Transverse colon (tissue), 4 donors: Measurements from ENCODE around the gene PDAP1. TPM values are rescaled to one million over a fixed set of nuclear protein-coding genes. Genes with fewer than 3 reads are reported as not detected.

Experiments
- DNase-seq: peaks from one replicate; pipeline ENCODE4 v3.0.0-alpha.2; 2019
- H3K27ac ChIP-seq, 4 donors: fragments of 200-600 bp; sonication (generic); 2 replicates each; pipeline ENCODE4 v1.5.1; 2016 to 2018; ENCODE audit warnings: inconsistent platforms in 4 of 4
- H3K27me3 ChIP-seq: fragments of 200-600 bp; sonication (generic); 2 replicates; pipeline ENCODE4 v1.5.1; 2017; ENCODE audit warnings: inconsistent platforms
- H3K36me3 ChIP-seq, 4 donors: fragments of 200-600 bp; sonication (generic); 2 replicates each; pipeline ENCODE4 v1.5.1; 2017 to 2019; ENCODE audit warnings: inconsistent platforms in 4 of 4
- H3K4me1 ChIP-seq, 4 donors: fragments of 200-600 bp; sonication (generic); 2 replicates each; pipeline ENCODE4 v1.5.1; 2017 to 2020; ENCODE audit warnings: inconsistent platforms in 4 of 4
- H3K4me3 ChIP-seq, 4 donors: fragments of 200-600 bp; sonication (generic); 1 replicate in 1 of 4; 2 replicates in 3 of 4; pipeline versions ENCODE4 v1.5.1 to v1.6.1; 2017 to 2019; ENCODE audit warnings: inconsistent platforms in 4 of 4
- H3K9me3 ChIP-seq, 2 donors: fragments of 200-600 bp; sonication (generic); 2 replicates each; pipeline ENCODE4 v1.5.1; 2017 to 2019; ENCODE audit warnings: inconsistent platforms in 2 of 2
- EP300 ChIP-seq: sonication (generic); formaldehyde crosslinking; IDR thresholded peaks from one replicate; pipeline ENCODE4 v1.6.1; 2017; ENCODE audit warnings: antibody characterized with exemption, low read depth
- POLR2A ChIP-seq: fragments of 450-650 bp; IDR thresholded peaks from one replicate; pipeline ENCODE4 v1.6.1; 2016; ENCODE audit warnings: antibody characterized with exemption, mild to moderate bottlenecking, moderate library complexity
- POLR2AphosphoS5 ChIP-seq, 3 donors: sonication (generic); formaldehyde crosslinking; IDR thresholded peaks; one replicate each; pipeline ENCODE4 v1.6.1; 2016; ENCODE audit warnings: antibody characterized with exemption in 3 of 3
- WGBS, 2 donors: methylation state at CpG; one replicate each; pipeline ENCODE4 v1.1.5; 2018; ENCODE audit warnings: low coverage in 1 of 2; 5-methylcytosine and 5-hydroxymethylcytosine counted together
- in situ Hi-C, 4 donors: fragments of 200-750 bp; cut with MboI; loops; one replicate each; pipeline versions ENCODE4 v1.15.0 to v1.15.1; 2017; ENCODE audit warnings: low sequenced_read_pairs in 3 of 4, low pct_ligation_motif_present in 1 of 4, low pct_unique_long_range_greater_than_20kb in 1 of 4
- intact Hi-C: fragments of 100-400 bp; cut with DNase I; formaldehyde crosslinking; loops from one replicate; pipeline ENCODE4 v1.15.1; 2023; ENCODE audit warnings: low total_unique reads
- total RNA-seq, 4 donors: library from RNA; depleted of rRNA; stranded (reverse); fragments of >200 nt; gene quantifications; one replicate each; pipeline ENCODE4 v1.1.0, GENCODE V29; 2016
- TF ChIP-seq, protein P1 (sequence below), 5 experiments: fragments of 200-600 bp in 3 of 5; fragments of 450-650 bp in 2 of 5; sonication (generic) in 3 of 5; IDR thresholded peaks; 1 replicate in 2 of 5; 2 replicates in 3 of 5; pipeline ENCODE4 v1.5.1; 2016 to 2017; ENCODE audit warnings: antibody characterized with exemption in 5 of 5, inconsistent platforms in 3 of 5, mild to moderate bottlenecking in 2 of 5, moderate library complexity in 1 of 5

PDAP1 gene
- total RNA-seq, 4 donors from 2014 or later: 27.7 to 54.9 (median 49.9) TPM

DNA sequence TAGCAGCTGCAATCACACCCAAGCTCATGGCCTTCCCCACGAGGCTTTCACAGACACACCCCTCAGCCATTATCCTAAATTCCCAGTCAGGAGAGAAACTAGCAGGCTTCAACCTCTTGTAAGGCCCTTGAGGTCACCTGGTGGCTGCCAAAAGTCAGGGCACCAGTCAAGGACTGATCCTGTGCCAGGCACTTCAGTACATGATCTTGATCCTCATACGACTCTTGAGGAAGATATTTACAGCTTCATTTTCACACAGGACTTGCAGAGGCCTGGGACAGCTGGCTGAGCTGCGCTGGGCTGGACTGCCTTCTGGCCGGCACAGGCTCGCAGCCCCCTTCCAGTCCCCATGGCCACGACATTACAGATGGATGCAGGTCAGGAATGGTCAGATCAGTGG is 8.8 kb downstream of the PDAP1 start:
- WGBS, 2 donors: 80% methylated on average over 6 of the region's 6 CpGs; no CpG with 5 or more reads in 1 of the 2 donors
- in situ Hi-C loops (no loop called here), intact Hi-C loops (no loop called here)
- Histone ChIP-seq H3K36me3 (peaks cover 0 to 33% (median 11%) of the 10 kb centered on the region in 4 donors), H3K4me3 (no peak overlapping the region), H3K4me1 (peaks cover 0 to 4% (median 0%) of the 10 kb centered on the region in 4 donors), H3K27me3 (no peaks in the 10 kb centered on the region), H3K27ac (no peak overlapping the region), H3K9me3 (no peaks in the 10 kb centered on the region)
- no peak for DNase-seq
- TF ChIP-seq, protein P1, sequence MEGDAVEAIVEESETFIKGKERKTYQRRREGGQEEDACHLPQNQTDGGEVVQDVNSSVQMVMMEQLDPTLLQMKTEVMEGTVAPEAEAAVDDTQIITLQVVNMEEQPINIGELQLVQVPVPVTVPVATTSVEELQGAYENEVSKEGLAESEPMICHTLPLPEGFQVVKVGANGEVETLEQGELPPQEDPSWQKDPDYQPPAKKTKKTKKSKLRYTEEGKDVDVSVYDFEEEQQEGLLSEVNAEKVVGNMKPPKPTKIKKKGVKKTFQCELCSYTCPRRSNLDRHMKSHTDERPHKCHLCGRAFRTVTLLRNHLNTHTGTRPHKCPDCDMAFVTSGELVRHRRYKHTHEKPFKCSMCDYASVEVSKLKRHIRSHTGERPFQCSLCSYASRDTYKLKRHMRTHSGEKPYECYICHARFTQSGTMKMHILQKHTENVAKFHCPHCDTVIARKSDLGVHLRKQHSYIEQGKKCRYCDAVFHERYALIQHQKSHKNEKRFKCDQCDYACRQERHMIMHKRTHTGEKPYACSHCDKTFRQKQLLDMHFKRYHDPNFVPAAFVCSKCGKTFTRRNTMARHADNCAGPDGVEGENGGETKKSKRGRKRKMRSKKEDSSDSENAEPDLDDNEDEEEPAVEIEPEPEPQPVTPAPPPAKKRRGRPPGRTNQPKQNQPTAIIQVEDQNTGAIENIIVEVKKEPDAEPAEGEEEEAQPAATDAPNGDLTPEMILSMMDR (IDR thresholded peaks at IDR 0.05): no peak
- no peak for TF ChIP-seq EP300

DNA sequence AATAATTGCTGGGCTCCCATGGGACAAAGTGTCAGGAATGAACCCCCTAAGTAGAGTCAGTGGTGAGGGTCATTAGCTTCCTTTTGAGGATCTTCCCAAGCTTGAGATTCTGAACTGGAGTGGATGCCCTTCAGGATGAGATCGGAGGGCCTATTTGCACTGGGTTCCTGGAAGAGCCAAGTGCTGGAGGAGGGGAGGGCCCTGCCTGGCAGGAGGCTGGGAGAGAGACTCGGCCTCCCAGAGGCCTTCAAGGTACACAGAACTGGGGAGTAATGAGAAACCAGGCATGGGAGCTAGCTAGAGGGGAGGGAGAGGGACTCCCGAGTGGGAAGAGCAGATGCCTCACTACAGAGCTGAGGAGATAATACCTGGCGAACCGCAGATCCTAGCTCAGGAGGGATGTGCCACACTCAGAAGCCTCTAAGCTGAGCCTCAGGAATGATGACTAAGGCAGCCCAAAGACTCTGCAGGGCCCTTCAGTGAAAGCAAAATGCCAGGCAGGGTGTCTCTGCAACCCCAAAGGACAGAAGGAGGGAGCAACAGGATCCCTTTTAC is 9.4 kb downstream of the PDAP1 start:
- H3K4me1 ChIP-seq: peaks cover 0 to 2% (median 0%) of the 10 kb centered on the region in 4 donors
- no peak overlapping the region for H3K4me3 ChIP-seq
- 66 to 76% methylated on average over 4 to 5 of the region's 5 CpGs for WGBS, 2 donors
- no peaks in the 10 kb centered on the region for H3K27me3 ChIP-seq
- no peak overlapping the region for H3K27ac ChIP-seq
- H3K9me3 ChIP-seq: no peaks in the 10 kb centered on the region
- TF ChIP-seq POLR2AphosphoS5 (IDR thresholded peaks at IDR 0.05): no peak
- TF ChIP-seq, protein P1 (IDR thresholded peaks at IDR 0.05): no peak
- no peak for TF ChIP-seq EP300
- TF ChIP-seq POLR2A: no peak
- in situ Hi-C loops (no loop called here), intact Hi-C loops (no loop called here)
- no peak for DNase-seq
- peaks cover 0 to 33% (median 11%) of the 10 kb centered on the region in 4 donors for H3K36me3 ChIP-seq

DNA sequence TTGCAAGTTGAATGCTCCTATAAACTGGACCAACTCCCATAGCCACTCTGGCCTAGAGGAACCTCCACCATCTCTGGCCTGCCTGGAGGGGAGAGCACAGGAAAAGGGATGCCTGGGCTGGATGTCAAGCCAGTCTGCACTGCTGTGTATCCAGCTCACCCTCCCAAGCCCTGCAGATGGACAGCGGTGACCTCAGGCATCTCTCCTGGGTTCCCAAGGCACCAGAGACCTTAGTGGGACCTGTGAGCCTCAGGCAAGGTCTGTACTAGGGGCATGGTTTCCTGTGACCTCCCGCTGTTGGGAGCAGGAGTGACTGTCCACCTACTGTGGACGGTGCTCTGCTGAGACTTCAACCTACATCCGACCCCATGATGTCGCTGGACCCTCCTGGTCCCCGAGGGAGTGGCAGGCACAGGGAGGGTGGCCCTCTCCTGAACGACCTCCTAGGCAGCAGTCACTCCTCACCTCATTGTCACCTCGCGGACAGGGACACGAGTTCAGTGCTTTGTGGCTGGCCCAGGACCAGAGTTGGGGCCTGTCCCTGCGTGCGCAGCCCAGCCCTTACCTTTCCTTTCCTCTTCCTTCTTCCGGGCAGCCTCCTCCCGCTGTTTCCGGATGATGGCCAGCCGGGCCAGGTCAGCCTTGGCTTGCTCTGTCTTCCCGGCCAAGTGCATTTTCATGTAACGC is 11.0 kb downstream of the PDAP1 start:
- Histone ChIP-seq H3K4me1 (peaks cover 9 to 12% (median 11%) of the 10 kb centered on the region in 4 donors), H3K4me3 (no peak overlapping the region), H3K36me3 (peaks cover 0 to 33% (median 8%) of the 10 kb centered on the region in 4 donors), H3K27ac (no peak overlapping the region), H3K27me3 (no peaks in the 10 kb centered on the region), H3K9me3 (no peaks in the 10 kb centered on the region)
- no peak for DNase-seq
- 87 to 100% methylated on average over 1 to 18 of the region's 18 CpGs for WGBS, 2 donors
- in situ Hi-C loops: no loop called here
- intact Hi-C loops: no loop called here
- TF ChIP-seq, protein P1 (IDR thresholded peaks at IDR 0.05): no peak
- TF ChIP-seq POLR2A: no peak
- TF ChIP-seq EP300: no peak
- no peak for TF ChIP-seq POLR2AphosphoS5 (IDR thresholded peaks at IDR 0.05)

DNA sequence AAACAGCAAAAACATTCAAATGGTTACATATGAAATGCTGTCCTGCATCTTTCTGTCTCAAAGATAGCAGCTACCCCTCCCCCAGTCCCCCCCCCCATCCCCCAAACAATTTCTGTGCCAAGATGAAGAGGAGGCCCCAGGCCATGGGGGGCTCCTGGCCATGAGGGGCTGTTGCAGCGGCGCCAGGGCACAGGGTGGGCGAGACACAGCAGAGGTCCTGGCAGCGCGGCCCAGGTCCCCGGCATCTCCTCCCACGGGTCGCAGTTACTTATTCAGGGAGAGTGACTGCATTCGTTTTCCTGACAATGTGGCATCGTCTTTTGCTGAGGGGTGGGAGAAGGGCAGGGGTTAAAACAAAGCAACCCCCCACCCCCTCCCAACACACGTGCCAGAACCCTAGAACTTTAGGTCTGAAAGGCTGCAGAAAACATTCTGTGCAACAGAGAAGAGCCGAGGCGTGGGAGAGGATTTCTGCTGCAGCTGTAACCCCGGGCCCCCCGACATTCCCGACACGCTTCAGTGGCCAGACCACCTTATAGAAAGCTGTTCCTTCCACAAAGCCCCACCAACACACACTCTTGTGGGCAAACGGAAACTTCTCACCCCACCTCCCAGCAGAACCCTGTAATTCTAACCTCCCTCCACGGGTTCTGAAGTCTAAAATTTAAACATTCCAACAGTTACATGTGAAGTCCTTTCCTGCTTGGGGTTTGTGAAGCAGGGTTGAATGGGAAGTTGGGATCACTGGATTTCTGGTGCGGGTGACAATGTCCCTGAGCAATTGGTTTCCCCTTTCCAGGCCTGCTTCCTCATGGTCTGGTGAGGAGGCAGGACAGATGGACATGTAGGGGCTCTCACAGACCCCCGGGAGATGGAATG is 11.7 kb downstream of the PDAP1 start:
- WGBS, 2 donors: 60 to 84% methylated on average over 2 to 21 of the region's 21 CpGs
- TF ChIP-seq EP300 (no peak), POLR2A (no peak), POLR2AphosphoS5 (IDR thresholded peaks at IDR 0.05) (no peak)
- TF ChIP-seq, protein P1 (IDR thresholded peaks at IDR 0.05): no peak
- peaks cover 0 to 29% (median 8%) of the 10 kb centered on the region in 4 donors for H3K36me3 ChIP-seq
- no peak overlapping the region for H3K4me3 ChIP-seq
- peaks cover 17 to 19% (median 17%) of the 10 kb centered on the region in 4 donors for H3K4me1 ChIP-seq
- H3K27ac ChIP-seq: no peak overlapping the region
- no peaks in the 10 kb centered on the region for H3K9me3 ChIP-seq
- in situ Hi-C loops (no loop called here), intact Hi-C loops (no loop called here)
- no peak for DNase-seq
- no peaks in the 10 kb centered on the region for H3K27me3 ChIP-seq
